ENCODE results near the gene HIVEP2.

GRCh38 chr6:142839686-142840040 lies 105.3 kb downstream of the HIVEP2 start:
- TF ChIP-seq POLR2A (IDR thresholded peaks at IDR 0.05; ENCODE audit: low read depth, low read length) = no peak
- no peak for TF ChIP-seq TAF1 (IDR thresholded peaks at IDR 0.05; ENCODE audit: low read depth, low read length)
- TF ChIP-seq POLR2AphosphoS5 (IDR thresholded peaks at IDR 0.05; ENCODE audit: low read depth, low read length) = no peak
- no peak for TF ChIP-seq PAX5 (IDR thresholded peaks at IDR 0.05; ENCODE audit: insufficient read depth, low read length, severe bottlenecking)

Measured in GM12891 (cell line).